Neural progenitor cell (in vitro differentiated cells): ENCODE measurements around the gene SELENBP1. TPM values are rescaled to one million over a fixed set of nuclear protein-coding genes. Genes with fewer than 3 reads are reported as not detected.

Experiments used
- DNase-seq: peaks from one replicate; pipeline ENCODE4 v3.0.0-alpha.2; 2016; ENCODE audit warnings: low spot score
- H2AFZ ChIP-seq: fragments of 200-600 bp; sonication (generic); replicated peaks from 2 replicates; pipeline ENCODE4 v1.6.1; 2016; ENCODE audit warnings: antibody characterized with exemption
- H3F3A ChIP-seq: fragments of 200-600 bp; sonication (generic); 2 replicates; pipeline ENCODE4 v1.6.1; 2016; ENCODE audit warnings: antibody characterized with exemption, low read depth
- H3K27ac ChIP-seq: fragments of 200-600 bp; sonication (generic); 2 replicates; pipeline ENCODE4 v1.5.1; 2016; ENCODE audit warnings: mild to moderate bottlenecking
- H3K27me3 ChIP-seq: fragments of 200-600 bp; sonication (generic); 2 replicates; pipeline ENCODE4 v1.6.1; 2016; ENCODE audit warnings: mild to moderate bottlenecking, moderate library complexity
- H3K36me3 ChIP-seq: fragments of 200-600 bp; sonication (generic); 2 replicates; pipeline ENCODE4 v1.5.1; 2016
- H3K4me1 ChIP-seq: fragments of 200-600 bp; sonication (generic); 2 replicates; pipeline ENCODE4 v1.6.1; 2016; ENCODE audit warnings: mixed run types
- H3K4me2 ChIP-seq: fragments of 200-600 bp; sonication (generic); 2 replicates; pipeline ENCODE4 v1.6.1; 2016
- H3K4me3 ChIP-seq: fragments of 200-600 bp; sonication (generic); 2 replicates; pipeline ENCODE4 v1.5.1; 2016
- H3K79me2 ChIP-seq: fragments of 200-600 bp; sonication (generic); 2 replicates; pipeline ENCODE4 v1.6.1; 2016; ENCODE audit warnings: low read depth
- H3K9ac ChIP-seq: fragments of 200-600 bp; sonication (generic); 2 replicates; pipeline ENCODE4 v1.6.1; 2016
- H3K9me3 ChIP-seq: fragments of 200-600 bp; sonication (generic); 2 replicates; pipeline ENCODE4 v1.5.1; 2016; ENCODE audit warnings: low read depth
- H4K20me1 ChIP-seq: fragments of 200-600 bp; sonication (generic); 2 replicates; pipeline ENCODE4 v1.6.1; 2016; ENCODE audit warnings: low read depth
- H3K27ac Mint-ChIP-seq: 3 replicates; pipeline ENCODE4 v1.8.0; 2021; ENCODE audit warnings: mixed read lengths
- H3K27me3 Mint-ChIP-seq: 2 replicates; pipeline ENCODE4 v1.8.0; 2022; ENCODE audit warnings: low read depth, mild to moderate bottlenecking, inconsistent platforms, moderate library complexity, mixed read lengths; ENCODE audit not compliant: insufficient read depth
- H3K36me3 Mint-ChIP-seq: 3 replicates; pipeline ENCODE4 v1.8.0; 2021; ENCODE audit warnings: mixed read lengths
- H3K4me1 Mint-ChIP-seq: 3 replicates; pipeline ENCODE4 v1.8.0; 2021; ENCODE audit warnings: mixed read lengths
- H3K4me3 Mint-ChIP-seq: 3 replicates; pipeline ENCODE4 v1.8.0; 2021; ENCODE audit warnings: mild to moderate bottlenecking, moderate library complexity, mixed read lengths
- H3K9me3 Mint-ChIP-seq: 3 replicates; pipeline ENCODE4 v1.8.0; 2020; ENCODE audit warnings: mixed read lengths
- EZH2 ChIP-seq: fragments of 200-600 bp; sonication (generic); IDR thresholded peaks from 2 replicates; pipeline ENCODE4 v1.6.1; 2017; ENCODE audit warnings: antibody characterized with exemption, mild to moderate bottlenecking, moderate library complexity
- EZH2phosphoT487 ChIP-seq: fragments of 200-600 bp; sonication (generic); IDR thresholded peaks from 2 replicates; pipeline ENCODE4 v1.6.1; 2017; ENCODE audit warnings: antibody characterized with exemption
- total RNA-seq: library from RNA; depleted of rRNA; stranded (reverse); fragments of >200 nt; gene quantifications from 2 replicates; pipeline ENCODE4 v1.2.3, GENCODE V29; 2015; ENCODE audit warnings: low replicate concordance
- TF ChIP-seq, protein P1 (sequence below): fragments of 200-600 bp; sonication (generic); IDR thresholded peaks from 2 replicates; pipeline ENCODE4 v1.5.1; 2017; ENCODE audit warnings: antibody characterized with exemption, mild to moderate bottlenecking

The SELENBP1 gene
- total RNA-seq, 1 donor from 2014 or later = 38.5 TPM

DNA sequence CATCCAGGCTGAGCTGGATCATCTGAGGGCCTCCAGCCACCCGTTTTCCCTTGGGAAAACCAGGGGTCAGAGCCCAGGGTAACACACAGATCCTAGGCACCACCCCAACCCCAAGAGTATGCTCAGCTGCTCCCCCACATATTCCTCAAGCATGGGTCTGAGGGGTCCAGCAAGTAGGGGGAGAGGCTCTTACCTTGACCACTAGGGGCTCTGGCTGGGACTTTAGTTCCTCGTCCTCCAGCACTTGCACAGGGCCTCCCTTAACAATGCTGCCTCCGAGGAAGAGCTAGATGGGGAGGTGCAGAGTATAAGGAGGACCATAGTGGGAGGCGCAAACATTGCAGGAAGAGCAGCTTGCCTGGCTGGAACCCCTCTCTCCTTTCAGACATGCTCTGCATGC, 7.5 kb downstream of the SELENBP1 start:
- H3K9me3 ChIP-seq = no peaks in the 10 kb centered on the region
- no peaks in the 10 kb centered on the region for H3K27me3 ChIP-seq
- peaks cover 5% of the 10 kb centered on the region for H3K4me1 Mint-ChIP-seq
- no peak overlapping the region for H3K4me2 ChIP-seq
- no peaks in the 10 kb centered on the region for H4K20me1 ChIP-seq
- peak overlapping the region; percentile 48 for H3K27ac Mint-ChIP-seq
- H3K36me3 Mint-ChIP-seq = peaks cover 42% of the 10 kb centered on the region
- H3K4me1 ChIP-seq = no peaks in the 10 kb centered on the region
- no peak for DNase-seq
- no peak overlapping the region for H2AFZ ChIP-seq
- no peak for TF ChIP-seq EZH2
- TF ChIP-seq, protein P1, sequence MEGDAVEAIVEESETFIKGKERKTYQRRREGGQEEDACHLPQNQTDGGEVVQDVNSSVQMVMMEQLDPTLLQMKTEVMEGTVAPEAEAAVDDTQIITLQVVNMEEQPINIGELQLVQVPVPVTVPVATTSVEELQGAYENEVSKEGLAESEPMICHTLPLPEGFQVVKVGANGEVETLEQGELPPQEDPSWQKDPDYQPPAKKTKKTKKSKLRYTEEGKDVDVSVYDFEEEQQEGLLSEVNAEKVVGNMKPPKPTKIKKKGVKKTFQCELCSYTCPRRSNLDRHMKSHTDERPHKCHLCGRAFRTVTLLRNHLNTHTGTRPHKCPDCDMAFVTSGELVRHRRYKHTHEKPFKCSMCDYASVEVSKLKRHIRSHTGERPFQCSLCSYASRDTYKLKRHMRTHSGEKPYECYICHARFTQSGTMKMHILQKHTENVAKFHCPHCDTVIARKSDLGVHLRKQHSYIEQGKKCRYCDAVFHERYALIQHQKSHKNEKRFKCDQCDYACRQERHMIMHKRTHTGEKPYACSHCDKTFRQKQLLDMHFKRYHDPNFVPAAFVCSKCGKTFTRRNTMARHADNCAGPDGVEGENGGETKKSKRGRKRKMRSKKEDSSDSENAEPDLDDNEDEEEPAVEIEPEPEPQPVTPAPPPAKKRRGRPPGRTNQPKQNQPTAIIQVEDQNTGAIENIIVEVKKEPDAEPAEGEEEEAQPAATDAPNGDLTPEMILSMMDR = no peak
- TF ChIP-seq EZH2phosphoT487 = no peak
- H3K27ac ChIP-seq = no peak overlapping the region
- peaks cover 6% of the 10 kb centered on the region for H3K27me3 Mint-ChIP-seq
- H3K79me2 ChIP-seq = no peaks in the 10 kb centered on the region
- H3K4me3 ChIP-seq = no peak overlapping the region
- H3F3A ChIP-seq = no peaks in the 10 kb centered on the region
- no peaks in the 10 kb centered on the region for H3K36me3 ChIP-seq
- peaks cover 26% of the 10 kb centered on the region for H3K9me3 Mint-ChIP-seq
- H3K4me3 Mint-ChIP-seq = no peak overlapping the region
- no peak overlapping the region for H3K9ac ChIP-seq

DNA sequence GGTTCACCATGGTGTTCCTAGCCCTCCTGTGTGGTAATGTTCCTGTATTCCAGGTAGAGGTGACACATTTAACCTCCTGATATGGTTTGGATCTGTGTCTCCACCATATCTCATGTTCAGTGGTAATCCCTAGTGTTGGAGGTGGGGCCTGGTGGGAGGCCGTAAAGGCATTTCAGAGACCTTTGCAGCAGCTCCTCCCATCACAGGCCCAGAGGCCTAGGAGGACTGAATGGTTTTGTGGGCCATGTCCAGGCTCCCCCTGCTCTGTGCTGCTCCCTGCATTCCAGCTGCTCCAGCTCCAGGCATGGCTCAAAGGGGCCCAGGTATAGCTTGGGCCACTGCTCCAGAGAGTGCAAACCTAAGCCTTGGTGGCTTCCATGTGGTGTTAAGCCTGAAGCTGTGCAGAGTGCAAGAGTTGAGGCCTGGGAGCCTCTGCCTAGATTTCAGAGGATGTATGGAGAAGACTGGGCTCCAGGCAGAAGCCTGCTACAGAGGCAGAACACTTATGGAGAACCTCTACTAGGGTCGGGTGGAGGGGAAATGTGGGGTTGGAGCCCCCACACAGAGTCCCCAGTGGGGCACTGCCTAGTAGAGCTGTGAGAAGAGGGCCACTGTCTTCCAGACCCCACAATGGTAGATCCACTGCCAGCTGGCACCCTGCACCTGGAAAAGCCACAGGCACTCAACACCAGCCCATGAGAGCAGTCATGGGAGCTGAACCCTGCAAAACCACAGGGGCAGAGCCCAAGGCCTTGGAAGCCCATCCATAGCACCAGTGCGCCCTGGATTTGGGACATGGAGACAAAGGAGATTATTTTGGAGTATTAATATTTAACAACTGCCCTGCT, 10.0 kb downstream of the SELENBP1 start:
- Histone ChIP-seq H3K79me2 (no peaks in the 10 kb centered on the region), H3F3A (no peaks in the 10 kb centered on the region), H3K4me3 (no peak overlapping the region), H3K36me3 (no peaks in the 10 kb centered on the region), H3K27me3 (no peaks in the 10 kb centered on the region), H4K20me1 (no peaks in the 10 kb centered on the region), H3K27ac (no peak overlapping the region), H3K9me3 (no peaks in the 10 kb centered on the region), H3K9ac (no peak overlapping the region), H3K4me1 (no peaks in the 10 kb centered on the region), H2AFZ (no peak overlapping the region), H3K4me2 (no peak overlapping the region)
- no peak for TF ChIP-seq EZH2phosphoT487
- TF ChIP-seq, protein P1 = no peak
- no peak for TF ChIP-seq EZH2
- Mint-ChIP-seq H3K27me3 (peaks cover 6% of the 10 kb centered on the region), H3K36me3 (peaks cover 40% of the 10 kb centered on the region), H3K9me3 (peaks cover 27% of the 10 kb centered on the region), H3K27ac (no peak overlapping the region), H3K4me3 (no peak overlapping the region), H3K4me1 (peaks cover 3% of the 10 kb centered on the region)
- DNase-seq = no peak

DNA sequence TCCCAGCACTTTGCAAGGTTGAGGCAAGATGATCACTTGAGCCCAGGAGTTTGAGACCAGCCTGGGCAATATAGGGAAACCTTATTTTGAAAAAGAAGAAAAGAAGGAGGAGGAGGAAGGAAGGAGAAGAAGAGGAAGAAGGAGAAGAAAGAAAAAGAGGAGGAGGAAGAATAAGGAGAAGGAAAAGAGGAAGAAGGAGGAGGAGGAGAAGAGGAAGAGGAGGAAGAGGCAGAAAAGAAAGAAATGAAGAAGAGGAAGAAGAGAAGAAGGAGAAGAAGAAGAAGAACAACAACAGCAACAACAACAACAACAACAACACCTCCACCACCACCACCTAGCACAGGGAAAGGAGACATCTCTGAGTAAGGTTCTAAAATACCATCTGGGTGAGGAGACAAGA, 10.6 kb downstream of the SELENBP1 start:
- no peaks in the 10 kb centered on the region for H3K27me3 ChIP-seq
- H3K27ac ChIP-seq = no peak overlapping the region
- no peak overlapping the region for H3K9ac ChIP-seq
- Mint-ChIP-seq H3K27ac (no peak overlapping the region), H3K4me1 (peaks cover 3% of the 10 kb centered on the region), H3K9me3 (peaks cover 27% of the 10 kb centered on the region), H3K36me3 (peaks cover 40% of the 10 kb centered on the region), H3K4me3 (no peak overlapping the region), H3K27me3 (peaks cover 4% of the 10 kb centered on the region)
- no peaks in the 10 kb centered on the region for H3F3A ChIP-seq
- H3K4me1 ChIP-seq = no peaks in the 10 kb centered on the region
- H3K9me3 ChIP-seq = no peaks in the 10 kb centered on the region
- DNase-seq = no peak
- no peak overlapping the region for H3K4me2 ChIP-seq
- TF ChIP-seq, protein P1 = no peak
- no peak for TF ChIP-seq EZH2phosphoT487
- no peak for TF ChIP-seq EZH2
- no peaks in the 10 kb centered on the region for H3K79me2 ChIP-seq
- no peaks in the 10 kb centered on the region for H4K20me1 ChIP-seq
- H3K4me3 ChIP-seq = no peak overlapping the region
- no peak overlapping the region for H2AFZ ChIP-seq
- H3K36me3 ChIP-seq = no peaks in the 10 kb centered on the region
